ENCODE data around the gene SATL1. TPM values are rescaled to one million over a fixed set of nuclear protein-coding genes. Genes with fewer than 3 reads are reported as not detected.

SATL1 gene
- total RNA-seq, 4 donors from 2014 or later = 0.32 TPM; not detected in 3

- Histone ChIP-seq H3K9me3 (no peaks in the 10 kb centered on the region), H3K4me1 (peaks cover 0 to 4% (median 1%) of the 10 kb centered on the region in 4 donors), H3K27me3 (no peaks in the 10 kb centered on the region), H3K27ac (no peak overlapping the region), H3K36me3 (no peaks in the 10 kb centered on the region), H3K4me3 (no peak overlapping the region)
- 58 to 100% methylated on average over 1 to 8 of the region's 8 CpGs for WGBS, 2 donors (ENCODE audit: low coverage in 1 of 2)
- no peak for TF ChIP-seq POLR2AphosphoS5 (IDR thresholded peaks at IDR 0.05)
- no peak for TF ChIP-seq CTCF (IDR thresholded peaks at IDR 0.05)
- no peak for TF ChIP-seq EP300 (IDR thresholded peaks at IDR 0.05; ENCODE audit: low read depth)
- TF ChIP-seq POLR2A (IDR thresholded peaks at IDR 0.05) = no peak
- intact Hi-C loops (cut with DNase I; ENCODE audit: low total_unique reads) = no loop called here
- DNase-seq = no peak
- in situ Hi-C loops (cut with MboI; ENCODE audit: low pct_ligation_motif_present in 1 of 4, low pct_unique_long_range_greater_than_20kb in 1 of 4, low sequenced_read_pairs in 3 of 4) = loop anchor here in 3 of 4 donors (25.0 kb wide), 2 partner anchors 428 to 453 kb away; no protein-coding TSS in a partner anchor
Measured at GRCh38 chrX:85109235-85109634, 134.3 kb downstream of the SATL1 start.

- in situ Hi-C loops (cut with MboI; ENCODE audit: low pct_ligation_motif_present in 1 of 4, low pct_unique_long_range_greater_than_20kb in 1 of 4, low sequenced_read_pairs in 3 of 4) = loop anchor here in 3 of 4 donors (25.0 kb wide), 2 partner anchors 429 to 454 kb away; no protein-coding TSS in a partner anchor
- H3K9me3 ChIP-seq = no peaks in the 10 kb centered on the region
- peaks cover 0 to 4% (median 1%) of the 10 kb centered on the region in 4 donors for H3K4me1 ChIP-seq
- no peaks in the 10 kb centered on the region for H3K36me3 ChIP-seq
- intact Hi-C loops (cut with DNase I; ENCODE audit: low total_unique reads) = no loop called here
- no peak for DNase-seq
- no peak overlapping the region for H3K4me3 ChIP-seq
- TF ChIP-seq POLR2A (IDR thresholded peaks at IDR 0.05) = no peak
- TF ChIP-seq EP300 (IDR thresholded peaks at IDR 0.05; ENCODE audit: low read depth) = no peak
- no peak for TF ChIP-seq CTCF (IDR thresholded peaks at IDR 0.05)
- TF ChIP-seq POLR2AphosphoS5 (IDR thresholded peaks at IDR 0.05) = no peak
- no peak overlapping the region for H3K27ac ChIP-seq
- WGBS, 2 donors (ENCODE audit: low coverage in 1 of 2) = 100% methylated on average over 2 of the region's 2 CpGs; no CpG with 5 or more reads in 1 of the 2 donors
- H3K27me3 ChIP-seq = no peaks in the 10 kb centered on the region
Measured at GRCh38 chrX:85108165-85108564, 135.4 kb downstream of the SATL1 start.

- intact Hi-C loops (cut with DNase I; ENCODE audit: low total_unique reads) = no loop called here
- WGBS, 2 donors (ENCODE audit: low coverage in 1 of 2) = 79% methylated on average over 3 of the region's 4 CpGs; no CpG with 5 or more reads in 1 of the 2 donors
- H3K36me3 ChIP-seq = no peaks in the 10 kb centered on the region
Measured at GRCh38 chrX:85107407-85107806, 136.2 kb downstream of the SATL1 start.

GRCh38 chrX:85089321-85089840 is 154.2 kb downstream of the SATL1 start:
- no peak for DNase-seq
- Histone ChIP-seq H3K4me1 (no peaks in the 10 kb centered on the region), H3K36me3 (no peaks in the 10 kb centered on the region), H3K4me3 (no peak overlapping the region), H3K9me3 (no peaks in the 10 kb centered on the region), H3K27me3 (no peaks in the 10 kb centered on the region), H3K27ac (no peak overlapping the region)
- TF ChIP-seq POLR2A (IDR thresholded peaks at IDR 0.05) (no peak), CTCF (IDR thresholded peaks at IDR 0.05) (no peak), POLR2AphosphoS5 (IDR thresholded peaks at IDR 0.05) (no peak), EP300 (IDR thresholded peaks at IDR 0.05; ENCODE audit: low read depth) (no peak)
- intact Hi-C loops (cut with DNase I; ENCODE audit: low total_unique reads) = no loop called here
- in situ Hi-C loops (cut with MboI; ENCODE audit: low pct_ligation_motif_present in 1 of 4, low pct_unique_long_range_greater_than_20kb in 1 of 4, low sequenced_read_pairs in 3 of 4) = no loop called here
- WGBS, 2 donors (ENCODE audit: low coverage in 1 of 2) = 88% methylated on average over 5 of the region's 5 CpGs; no CpG with 5 or more reads in 1 of the 2 donors

More at GRCh38 chrX:85107407-85107806, 136.2 kb downstream of the SATL1 start:
- Histone ChIP-seq H3K9me3 (no peaks in the 10 kb centered on the region), H3K27me3 (no peaks in the 10 kb centered on the region), H3K4me1 (peaks cover 0 to 4% (median 1%) of the 10 kb centered on the region in 4 donors), H3K4me3 (no peak overlapping the region), H3K27ac (no peak overlapping the region)
- no peak for DNase-seq
- in situ Hi-C loops (cut with MboI; ENCODE audit: low pct_ligation_motif_present in 1 of 4, low pct_unique_long_range_greater_than_20kb in 1 of 4, low sequenced_read_pairs in 3 of 4) = loop anchor here in 3 of 4 donors (25.0 kb wide), 2 partner anchors 430 to 455 kb away; no protein-coding TSS in a partner anchor
- TF ChIP-seq EP300 (IDR thresholded peaks at IDR 0.05; ENCODE audit: low read depth) = no peak
- TF ChIP-seq POLR2AphosphoS5 (IDR thresholded peaks at IDR 0.05) = no peak
- no peak for TF ChIP-seq CTCF (IDR thresholded peaks at IDR 0.05)
- TF ChIP-seq POLR2A (IDR thresholded peaks at IDR 0.05) = no peak
